CD4-positive, alpha-beta T cell treated with Interferon alpha-2 for 1 hour (primary cell): Measurements from ENCODE around the gene KERA.
"Not testable (repeated sequence)": the region's sequence is repeated elsewhere in the genome, so short reads cannot be mapped to it uniquely, and the experiment has no call there.

ENCODE experiments used
- DNase-seq, 2 donors: peaks; one replicate each; pipeline ENCODE4 v3.0.0-alpha.2; 2020 to 2022

KERA gene

GRCh38 chr12:91057368-91058165, at the start of gene KERA:
Gene KERA (minus strand): TSS chr12:91058024. CDS start chr12:91056281, 1,743 bp downstream.
- DNase-seq = no peak

- no peak for DNase-seq
Measured at GRCh38 chr12:91106283-91106682, 48.5 kb upstream of the KERA start.

GRCh38 chr12:91105807-91106206, 48.0 kb upstream of the KERA start:
- DNase-seq = no peak

DNA sequence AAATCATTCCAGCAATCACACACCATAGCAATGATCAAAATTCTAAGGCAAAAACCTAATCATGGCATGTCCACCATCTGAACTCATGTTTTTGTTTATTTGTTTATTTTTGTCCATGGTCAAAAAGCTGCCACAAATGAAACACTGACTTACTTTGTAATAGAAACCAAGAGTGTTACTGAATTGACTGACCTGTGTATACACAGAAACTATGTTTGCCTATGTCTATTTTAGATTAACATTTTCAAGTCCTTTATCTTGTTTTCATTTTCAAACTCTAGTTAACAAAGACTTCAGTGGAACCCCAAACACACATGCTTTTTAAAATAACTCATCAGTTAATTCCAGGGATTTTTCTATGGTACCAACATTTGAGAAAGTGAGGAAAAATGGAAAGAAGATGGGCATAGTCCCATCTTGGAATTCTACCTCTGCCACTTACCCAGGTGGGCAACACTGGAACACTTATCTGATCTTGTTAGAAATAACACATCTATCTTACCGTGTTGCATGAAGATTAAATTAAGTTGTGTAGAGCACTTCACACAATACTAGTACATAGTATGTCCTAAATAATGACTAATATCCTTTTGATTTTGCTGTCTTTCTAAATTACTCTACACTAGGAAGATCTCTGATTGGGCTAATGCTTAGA, 47.1 kb upstream of the KERA start:
- DNase-seq = no peak

DNA sequence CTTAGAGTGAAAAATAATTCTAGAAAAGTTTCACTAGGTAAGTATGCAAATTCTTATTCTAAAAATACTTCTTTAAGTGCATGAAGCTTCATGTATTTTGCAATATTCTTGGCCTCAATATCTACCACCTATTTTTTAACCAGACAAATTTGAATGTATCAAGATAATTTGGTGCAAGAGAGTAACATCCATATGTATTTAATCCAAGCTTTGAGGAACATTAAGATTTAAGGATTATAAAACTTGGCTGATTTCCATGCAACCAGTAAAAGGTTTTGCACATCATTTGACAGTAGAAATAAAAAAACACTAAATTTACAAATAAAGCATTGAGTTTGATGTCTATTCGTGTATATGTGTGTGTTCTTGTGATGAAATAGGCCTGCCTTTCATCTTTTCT, 45.8 kb upstream of the KERA start:
- DNase-seq = no peak

DNA sequence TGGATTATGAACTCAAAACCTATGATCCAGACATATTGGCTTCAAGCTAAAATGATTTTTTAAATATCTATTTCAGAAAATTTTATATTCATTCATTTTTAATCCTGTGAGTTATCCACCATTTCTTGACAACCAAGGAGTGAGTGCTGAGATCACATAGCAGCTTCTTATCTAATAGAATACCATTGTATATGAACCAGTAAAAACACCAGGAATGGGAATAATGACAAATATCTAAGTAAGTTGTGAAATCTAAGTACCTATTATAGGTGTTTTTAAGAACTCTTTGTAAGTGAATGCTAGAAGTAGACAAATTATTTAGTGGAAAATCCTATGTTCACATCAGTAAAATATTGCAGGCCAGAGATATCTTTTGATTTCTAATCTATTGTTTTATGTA, 45.3 kb upstream of the KERA start:
- no peak for DNase-seq

DNA sequence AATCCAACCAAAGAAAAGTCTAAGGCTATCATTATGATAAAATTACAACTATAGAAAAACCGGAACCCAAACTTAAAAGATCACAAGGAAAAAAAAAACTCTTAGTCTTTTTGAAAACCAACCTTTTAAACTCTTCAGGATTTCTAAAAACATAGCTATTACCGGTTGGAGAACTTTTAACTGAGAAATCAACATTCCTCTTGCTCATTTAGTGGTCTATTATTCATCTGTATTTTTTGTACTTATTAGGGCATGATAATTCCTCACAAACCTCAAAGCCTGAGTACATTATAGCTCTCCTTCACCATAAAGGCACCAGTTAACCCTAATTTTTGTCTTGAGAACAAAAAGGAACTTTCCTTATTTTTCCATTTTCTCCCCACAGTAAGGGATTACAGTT, 43.1 kb upstream of the KERA start:
- no peak for DNase-seq

DNA sequence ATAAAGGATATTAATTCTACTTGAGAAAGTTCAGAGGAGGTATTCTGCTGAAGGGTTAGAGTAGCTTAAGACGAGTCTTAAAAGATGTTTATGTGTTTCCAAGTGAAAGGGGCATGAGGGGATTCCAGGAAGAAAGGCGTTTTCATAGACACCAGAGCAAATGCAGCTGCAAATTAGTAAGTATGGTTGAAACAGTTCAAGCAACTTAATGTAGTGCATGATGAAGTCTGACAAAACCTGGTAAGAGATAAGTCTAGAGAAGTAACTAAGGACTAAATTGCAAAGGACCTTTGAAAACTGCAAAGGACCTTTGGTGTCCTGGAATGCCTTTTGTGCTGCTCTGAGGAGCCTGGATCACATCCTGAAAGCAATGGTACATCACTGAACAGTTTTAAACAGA, 42.0 kb upstream of the KERA start:
- no peak for DNase-seq

- no peak for DNase-seq
Measured at GRCh38 chr12:91099341-91099740, 41.5 kb upstream of the KERA start.

DNA sequence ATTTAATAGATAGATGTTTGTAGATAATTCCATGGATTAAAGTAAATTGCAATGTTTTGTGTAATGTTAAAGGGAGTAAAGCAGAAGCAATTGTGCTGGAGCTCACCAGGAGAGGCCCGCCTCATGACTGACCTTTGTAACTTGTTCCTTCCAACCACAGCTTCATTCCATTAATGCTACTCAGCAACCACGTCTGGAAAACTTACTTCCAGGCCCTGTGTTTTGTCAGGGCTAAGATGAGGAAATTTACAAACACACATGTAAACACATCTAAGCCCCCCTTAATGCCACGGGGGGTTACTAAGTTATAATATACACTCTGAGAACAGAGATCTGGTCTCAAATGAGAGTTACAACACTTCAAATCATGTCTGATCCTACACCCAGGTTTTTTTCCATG, 41.1 kb upstream of the KERA start:
- no peak for DNase-seq

DNA sequence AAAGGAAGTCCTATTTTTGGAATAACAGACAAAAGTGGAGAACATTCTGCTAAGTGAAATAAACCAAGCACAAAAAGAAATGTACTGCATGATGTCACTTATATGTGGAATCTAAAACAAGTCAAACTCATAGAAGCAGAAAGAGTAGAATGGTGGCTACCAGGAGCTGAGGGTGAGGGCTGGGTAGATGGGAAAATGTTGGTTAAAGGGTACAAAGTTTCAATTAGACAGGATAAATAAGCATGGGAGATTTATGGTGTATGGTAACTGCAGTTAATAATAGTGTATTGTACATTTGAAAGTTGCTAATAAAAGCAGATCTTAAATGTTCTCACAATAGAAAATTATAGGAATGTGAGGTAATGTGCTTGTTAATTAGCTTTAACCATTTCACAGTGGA, 40.6 kb upstream of the KERA start:
- DNase-seq = no peak

DNA sequence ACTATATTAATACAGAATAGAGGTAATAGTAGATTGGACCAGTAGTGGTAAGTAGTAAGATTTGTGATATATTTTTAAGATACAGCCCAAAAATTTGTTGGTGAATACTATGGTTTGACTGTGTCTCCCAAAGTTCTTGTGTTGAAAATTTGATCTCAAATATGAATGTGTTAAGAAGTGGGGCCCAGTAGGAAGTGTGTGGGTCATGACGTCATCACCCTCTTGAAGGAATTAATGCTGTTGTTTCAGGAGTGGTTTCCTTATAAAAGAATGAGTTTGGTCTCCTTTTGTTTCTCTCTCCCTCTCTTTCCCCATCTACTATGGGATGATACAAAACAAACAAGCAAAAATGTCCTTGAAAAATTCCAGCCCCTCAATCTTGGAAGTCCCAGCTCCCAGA, 37.1 kb upstream of the KERA start:
- DNase-seq = no peak

GRCh38 chr12:91094032-91094662, 36.3 kb upstream of the KERA start:
- DNase-seq = no peak

GRCh38 chr12:91093341-91093740, 35.5 kb upstream of the KERA start:
- DNase-seq = no peak

DNA sequence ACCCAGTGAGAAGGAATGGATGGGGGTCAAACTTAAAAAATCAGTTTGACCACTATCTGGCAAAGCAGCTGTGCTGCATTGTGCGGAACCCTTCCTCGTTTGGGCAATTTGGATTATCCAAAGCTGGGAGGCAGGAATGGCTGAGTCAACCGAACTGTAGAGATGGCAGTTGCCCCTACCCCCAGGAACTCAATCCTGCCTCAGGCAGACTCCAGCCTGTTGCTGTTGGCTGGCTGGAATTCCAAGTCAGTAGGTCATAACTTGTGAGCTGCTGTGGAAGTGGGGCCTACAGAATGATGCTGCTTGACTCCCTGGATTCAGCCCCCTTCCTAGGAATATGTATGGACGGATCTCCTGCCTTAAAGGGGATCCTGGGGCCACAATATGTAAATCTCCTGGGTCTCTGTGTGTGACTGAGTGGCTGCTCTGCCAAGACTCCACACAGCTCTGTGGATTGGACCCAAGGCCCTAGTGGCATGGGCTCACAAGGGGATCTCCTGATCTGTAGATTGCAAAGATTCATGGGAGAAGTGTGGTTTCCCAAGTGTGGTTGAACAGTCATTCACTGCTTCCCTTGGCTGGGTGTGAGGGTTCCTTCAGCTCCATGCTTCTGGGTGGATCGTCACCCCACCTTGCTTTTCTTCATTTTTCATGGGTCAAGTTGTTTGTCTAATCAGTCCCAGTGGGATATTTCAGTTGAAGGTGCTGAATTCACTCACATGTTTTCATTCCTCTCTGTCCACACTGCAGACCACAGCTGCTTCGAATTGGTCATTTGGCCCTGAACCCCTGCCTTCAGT, 34.3 kb upstream of the KERA start:
- no peak for DNase-seq

DNA sequence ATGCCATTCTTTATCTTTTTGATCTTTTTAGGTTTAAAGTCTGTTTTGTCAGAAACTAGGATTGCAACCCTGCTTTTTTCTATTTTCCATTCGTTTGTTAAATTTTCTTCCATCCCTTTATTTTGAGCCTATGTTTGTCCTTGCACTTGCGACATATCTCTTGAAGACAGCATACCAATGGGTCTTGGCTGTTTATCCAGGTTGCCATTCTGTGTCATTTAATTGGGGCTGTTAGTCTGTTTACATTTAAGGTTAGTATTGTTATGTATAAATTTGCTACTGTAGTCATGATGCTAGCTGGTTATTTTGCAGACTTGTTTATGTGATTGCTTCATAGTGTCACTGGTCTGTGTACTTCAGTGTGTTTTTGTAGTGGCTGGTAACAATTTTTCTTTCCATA, 32.1 kb upstream of the KERA start:
- DNase-seq = not testable (repeated sequence)

GRCh38 chr12:91080041-91080440, 22.2 kb upstream of the KERA start:
- no peak for DNase-seq

- DNase-seq = no peak
Measured at GRCh38 chr12:91078501-91078900, 20.7 kb upstream of the KERA start.

GRCh38 chr12:91077228-91077954, 19.6 kb upstream of the KERA start:
- DNase-seq = no peak

DNA sequence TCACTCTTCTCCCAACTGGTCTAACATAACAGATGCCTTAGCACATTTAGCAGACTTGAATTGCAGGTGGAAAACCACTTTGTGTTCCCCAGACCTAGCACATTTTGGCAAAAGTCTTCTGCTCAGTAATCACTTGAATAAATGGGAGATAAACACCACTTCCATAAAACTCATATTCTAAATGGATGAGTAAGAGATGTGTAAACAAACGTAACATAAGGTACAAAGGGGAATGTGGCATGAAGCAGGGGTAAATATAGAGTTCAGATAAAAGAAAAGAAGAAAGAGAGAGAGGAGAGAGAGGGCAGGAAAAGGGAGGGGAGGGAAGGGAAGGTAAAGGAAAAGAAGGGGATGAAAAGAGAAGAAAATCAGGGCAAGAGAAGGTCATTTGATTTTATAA, 17.0 kb upstream of the KERA start:
- no peak for DNase-seq

- no peak for DNase-seq
Measured at GRCh38 chr12:91074154-91074709, 16.4 kb upstream of the KERA start.

DNA sequence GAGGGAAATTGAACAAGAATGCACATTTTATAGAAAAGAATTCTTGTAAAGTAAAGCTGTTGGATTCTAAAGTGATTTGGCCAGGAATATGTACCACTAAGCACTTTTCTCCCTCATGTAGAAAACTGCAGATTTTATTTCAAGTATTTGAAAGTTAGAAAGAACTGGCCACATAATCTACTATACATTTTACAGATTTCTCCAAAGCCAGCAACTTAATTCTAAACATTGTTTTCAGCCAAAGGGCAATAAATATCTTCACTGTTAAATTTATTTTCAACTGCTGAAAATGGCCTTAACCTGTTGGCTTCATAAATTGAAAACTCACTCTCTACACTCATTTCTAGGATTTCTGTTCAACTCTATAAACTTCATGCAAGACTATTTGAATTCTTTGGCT, 15.6 kb upstream of the KERA start:
- no peak for DNase-seq
